A549 (cell line): ENCODE measurements around the gene FKBP6. TPM values are rescaled to one million over a fixed set of nuclear protein-coding genes. Genes with fewer than 3 reads are reported as not detected.

Experiments
- ATAC-seq, 2 experiments: fragments of 200-7000 bp in 1 of 2; fragments of >200 bp in 1 of 2; cut with Nextera tagmentation in 1 of 2; cut with Tn5 transposase in 1 of 2; 3 replicates each; pipeline versions ENCODE4 v1.8.0 to v1.9.1; 2018 to 2020; ENCODE audit warnings: mild to moderate bottlenecking in 1 of 2, moderate library complexity in 1 of 2
- CTCF ChIA-PET: fragments of 300-600 bp; sonication (Branson Sonifier 250); formaldehyde crosslinking; extraction: SDS; loops from one replicate; lab custom pipeline; 2021; ENCODE audit warnings: antibody characterized with exemption, inconsistent platforms; lab: Yijun Ruan, JAX
- POLR2A ChIA-PET: fragments of 350-600 bp; formaldehyde crosslinking; extraction: SDS; loops from one replicate; lab custom pipeline; 2021; ENCODE audit warnings: antibody characterized with exemption, inconsistent platforms; lab: Yijun Ruan, JAX
- DNase-seq, 2 experiments: peaks; one replicate each; pipeline versions ENCODE4 v3.0.0 to v3.0.0-alpha.2; 2011 to 2016; ENCODE audit warnings: low read depth in 1 of 2, low spot score in 1 of 2
- FAIRE-seq: peaks from 2 replicates; lab custom pipeline; 2011; peaks lifted over from hg19 to GRCh38; lab: Jason Lieb, UNC
- H3K27ac ChIP-seq, 2 experiments: fragments of >200 bp; sonication (Bioruptor Twin); formaldehyde crosslinking; 3 replicates each; pipeline ENCODE4 v1.5.1; 2016 to 2017
- H3K4me1 ChIP-seq: fragments of >200 bp; sonication (Bioruptor Twin); formaldehyde crosslinking; 3 replicates; pipeline ENCODE4 v1.6.1; 2016
- H3K4me2 ChIP-seq: fragments of >200 bp; sonication (Bioruptor Twin); formaldehyde crosslinking; 3 replicates; pipeline ENCODE4 v1.6.1; 2016
- H3K4me3 ChIP-seq: fragments of >200 bp; sonication (Bioruptor Twin); formaldehyde crosslinking; 3 replicates; pipeline ENCODE4 v1.5.1; 2016
- H3K9me3 ChIP-seq: fragments of >200 bp; sonication (Bioruptor Twin); formaldehyde crosslinking; 3 replicates; pipeline ENCODE4 v1.6.1; 2016
- BHLHE40 ChIP-seq: IDR thresholded peaks from 2 replicates; pipeline ENCODE4 v1.6.1; 2012; ENCODE audit warnings: low read depth, low read length, inconsistent platforms
- CBX2 ChIP-seq: fragments of 200-600 bp; sonication (generic); IDR thresholded peaks from 2 replicates; pipeline ENCODE4 v1.6.1; 2016; ENCODE audit warnings: low read depth, mild to moderate bottlenecking, borderline replicate concordance
- CBX8 ChIP-seq: fragments of 200-600 bp; sonication (generic); IDR thresholded peaks from 2 replicates; pipeline ENCODE4 v1.6.1; 2016
- CHD2 ChIP-seq: fragments of 150-350 bp; IDR thresholded peaks from 2 replicates; pipeline ENCODE4 v1.6.1; 2014; ENCODE audit warnings: low read length; ENCODE audit not compliant: partially characterized antibody
- CHD4 ChIP-seq: fragments of 200-600 bp; sonication (generic); IDR thresholded peaks from 2 replicates; pipeline ENCODE4 v1.6.1; 2016; ENCODE audit warnings: antibody characterized with exemption, mild to moderate bottlenecking, borderline replicate concordance
- EHF ChIP-seq: fragments of 250-450 bp; sonication (Bioruptor Pico); IDR thresholded peaks from 2 replicates; pipeline ENCODE4 v1.5.0; 2020; ENCODE audit warnings: mild to moderate bottlenecking
- FOXS1 ChIP-seq: fragments of 250-450 bp; sonication (Bioruptor Pico); IDR thresholded peaks from 2 replicates; pipeline ENCODE4 v1.5.0; 2020; ENCODE audit warnings: mild to moderate bottlenecking, moderate library complexity
- HDAC2 ChIP-seq: fragments of 200-600 bp; sonication (generic); IDR thresholded peaks from 2 replicates; pipeline ENCODE4 v1.6.1; 2016
- HEYL ChIP-seq: fragments of 250-450 bp; sonication (Bioruptor Pico); IDR thresholded peaks from 2 replicates; pipeline ENCODE4 v1.8.0; 2021; ENCODE audit warnings: mild to moderate bottlenecking, moderate library complexity
- HOXA7 ChIP-seq: fragments of 250-450 bp; sonication (Bioruptor Pico); IDR thresholded peaks from 2 replicates; pipeline ENCODE4 v1.5.0; 2020; ENCODE audit warnings: mild to moderate bottlenecking, moderate library complexity
- HOXB5 ChIP-seq: fragments of 250-450 bp; sonication (Bioruptor Pico); IDR thresholded peaks from 2 replicates; pipeline ENCODE4 v1.5.0; 2020; ENCODE audit warnings: mild to moderate bottlenecking, moderate library complexity
- KDM1A ChIP-seq: fragments of 200-600 bp; sonication (generic); IDR thresholded peaks from 2 replicates; pipeline ENCODE4 v1.6.1; 2016; ENCODE audit warnings: low read depth, mild to moderate bottlenecking
- MAFK ChIP-seq: fragments of 450-650 bp; IDR thresholded peaks from 2 replicates; pipeline ENCODE4 v1.6.1; 2014; ENCODE audit not compliant: partially characterized antibody
- MAZ ChIP-seq: fragments of 150-350 bp; IDR thresholded peaks from 2 replicates; pipeline ENCODE4 v1.6.1; 2014; ENCODE audit warnings: antibody characterized with exemption, low read depth, low read length, borderline replicate concordance
- MYC ChIP-seq: IDR thresholded peaks from 2 replicates; pipeline ENCODE4 v1.6.1; 2012; ENCODE audit warnings: mild to moderate bottlenecking, inconsistent platforms, low read length, improper control_type of control experiment, borderline replicate concordance
- NPAS2 ChIP-seq: fragments of 250-450 bp; sonication (Bioruptor Pico); IDR thresholded peaks from 2 replicates; pipeline ENCODE4 v1.8.0; 2022; ENCODE audit warnings: mild to moderate bottlenecking, moderate library complexity, borderline replicate concordance
- POLR2AphosphoS2 ChIP-seq: conservative IDR thresholded peaks from 2 replicates; pipeline ENCODE4 v1.6.1; 2012; ENCODE audit warnings: low read length, improper control_type of control experiment, inconsistent platforms
- RAD21 ChIP-seq, 2 experiments: fragments of >200 bp in 1 of 2; sonication (Bioruptor Twin) in 1 of 2; formaldehyde crosslinking in 1 of 2; IDR thresholded peaks in 1 of 2; conservative IDR thresholded peaks in 1 of 2; 2 replicates in 1 of 2; 3 replicates in 1 of 2; pipeline ENCODE4 v1.6.1; 2012 to 2018; ENCODE audit warnings: inconsistent platforms in 1 of 2
- RARB ChIP-seq: fragments of 250-450 bp; sonication (Bioruptor Pico); IDR thresholded peaks from 2 replicates; pipeline ENCODE4 v1.8.0; 2021; ENCODE audit warnings: mild to moderate bottlenecking, moderate library complexity
- RCOR1 ChIP-seq: fragments of 150-350 bp; IDR thresholded peaks from 2 replicates; pipeline ENCODE4 v1.6.1; 2014; ENCODE audit warnings: antibody characterized with exemption, low read length, low read depth
- RFX5 ChIP-seq: fragments of 450-650 bp; IDR thresholded peaks from 2 replicates; pipeline ENCODE4 v1.7.1; 2014; ENCODE audit warnings: antibody characterized with exemption, mild to moderate bottlenecking, moderate library complexity
- RNF2 ChIP-seq: fragments of 200-600 bp; sonication (generic); IDR thresholded peaks from 2 replicates; pipeline ENCODE4 v1.6.1; 2016; ENCODE audit warnings: low read depth, mild to moderate bottlenecking, antibody characterized with exemption, moderate library complexity, borderline replicate concordance
- SREBF2 ChIP-seq: fragments of 450-650 bp; IDR thresholded peaks from 2 replicates; pipeline ENCODE4 v1.6.1; 2014; ENCODE audit warnings: mild to moderate bottlenecking, moderate library complexity
- TFCP2L1 ChIP-seq: fragments of 250-450 bp; sonication (Bioruptor Pico); IDR thresholded peaks from 2 replicates; pipeline ENCODE4 v1.5.0; 2021; ENCODE audit warnings: mild to moderate bottlenecking
- TP53 ChIP-seq: fragments of 250-450 bp; sonication (Bioruptor Pico); IDR thresholded peaks from 2 replicates; pipeline ENCODE4 v1.5.0; 2021; ENCODE audit warnings: mild to moderate bottlenecking, moderate library complexity
- ZFP36 ChIP-seq: fragments of 450-650 bp; IDR thresholded peaks from 2 replicates; pipeline ENCODE4 v1.6.1; 2014; ENCODE audit warnings: borderline replicate concordance; ENCODE audit not compliant: partially characterized antibody
- ZSCAN20 ChIP-seq: fragments of 250-450 bp; sonication (Bioruptor Pico); IDR thresholded peaks from 2 replicates; pipeline ENCODE4 v1.8.0; 2022; ENCODE audit warnings: mild to moderate bottlenecking, moderate library complexity
- WGBS: methylation state at CpG from one replicate; pipeline ENCODE4 v1.1.6; 2017; ENCODE audit errors: missing lambda C conversion rate; 5-methylcytosine and 5-hydroxymethylcytosine counted together
- polyA plus RNA-seq, 4 experiments: library from polyadenylated mRNA; depleted of rRNA in 3 of 4; stranded (reverse); fragments of >200 nt; fragmentation: RNase III in 1 of 4; extraction: RNeasy Plus Mini Kit Qiagen cat#74134 plus additional on column Dnase treatment in 1 of 4; gene quantifications; 2 replicates in 3 of 4; 3 replicates in 1 of 4; pipeline ENCODE4 v1.2.3, GENCODE V29; 2011 to 2017
- TF ChIP-seq, protein P1 (sequence below): fragments of 450-650 bp; IDR thresholded peaks from 2 replicates; pipeline ENCODE4 v1.6.1; 2014; ENCODE audit warnings: antibody characterized with exemption
- TF ChIP-seq, protein P2 (sequence below): fragments of 250-450 bp; sonication (Bioruptor Pico); IDR thresholded peaks from 2 replicates; pipeline ENCODE4 v1.5.0; 2020; ENCODE audit warnings: low read depth, mild to moderate bottlenecking, moderate library complexity
- TF ChIP-seq, protein P3 (sequence below): fragments of 250-450 bp; sonication (Bioruptor Pico); IDR thresholded peaks from 2 replicates; pipeline ENCODE4 v1.5.0; 2021; ENCODE audit warnings: mild to moderate bottlenecking, moderate library complexity, borderline replicate concordance
- TF ChIP-seq, protein P4 (sequence below): fragments of >200 bp; sonication (Bioruptor Twin); formaldehyde crosslinking; IDR thresholded peaks from 2 replicates; pipeline ENCODE4 v1.6.1; 2016
- TF ChIP-seq, protein P5 (sequence below): fragments of >200 bp; sonication (Bioruptor Twin); formaldehyde crosslinking; IDR thresholded peaks from 3 replicates; pipeline ENCODE4 v1.6.1; 2016
- TF ChIP-seq, protein P6 (sequence below): IDR thresholded peaks from 2 replicates; pipeline ENCODE4 v1.6.1; 2012

The FKBP6 gene
- polyA plus RNA-seq, 2 of the 4 experiments (the other 2 are of a cell fraction): 0.04 TPM; not detected in 1

DNA sequence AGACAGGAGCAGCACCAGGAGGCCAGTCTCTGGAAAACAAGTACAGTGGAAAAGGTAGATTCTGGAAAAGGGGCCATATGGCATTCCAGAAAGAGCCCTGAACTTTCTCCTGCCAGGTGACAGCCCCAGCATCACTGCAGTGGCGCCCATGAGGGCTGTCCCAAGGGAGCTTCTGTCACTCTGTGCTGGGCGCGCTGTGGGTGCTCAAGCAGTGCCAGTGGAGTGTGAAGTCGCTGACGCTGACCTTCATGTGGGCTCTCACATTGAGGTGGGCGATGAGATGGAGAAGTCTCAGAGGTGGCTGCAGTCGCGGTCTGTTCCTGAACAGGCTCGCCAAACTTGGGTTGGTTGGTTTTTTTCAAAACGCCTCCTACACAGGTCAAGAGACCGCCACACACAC is 38.2 kb downstream of the FKBP6 start:
- Histone ChIP-seq H3K4me2 (no peak overlapping the region), H3K4me3 (no peak overlapping the region), H3K4me1 (no peaks in the 10 kb centered on the region), H3K27ac (no peak overlapping the region), H3K9me3 (no peaks in the 10 kb centered on the region)
- no peak for TF ChIP-seq HOXB5 (CRISPR knock-in tag)
- no peak for TF ChIP-seq TFCP2L1 (CRISPR knock-in tag)
- TF ChIP-seq KDM1A: no peak
- no peak for TF ChIP-seq POLR2AphosphoS2
- TF ChIP-seq ZSCAN20: no peak
- no peak for TF ChIP-seq FOXS1 (CRISPR knock-in tag)
- no peak for TF ChIP-seq CHD2
- no peak for TF ChIP-seq RCOR1
- TF ChIP-seq, protein P1, sequence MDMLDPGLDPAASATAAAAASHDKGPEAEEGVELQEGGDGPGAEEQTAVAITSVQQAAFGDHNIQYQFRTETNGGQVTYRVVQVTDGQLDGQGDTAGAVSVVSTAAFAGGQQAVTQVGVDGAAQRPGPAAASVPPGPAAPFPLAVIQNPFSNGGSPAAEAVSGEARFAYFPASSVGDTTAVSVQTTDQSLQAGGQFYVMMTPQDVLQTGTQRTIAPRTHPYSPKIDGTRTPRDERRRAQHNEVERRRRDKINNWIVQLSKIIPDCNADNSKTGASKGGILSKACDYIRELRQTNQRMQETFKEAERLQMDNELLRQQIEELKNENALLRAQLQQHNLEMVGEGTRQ: no peak
- TF ChIP-seq RAD21 (conservative IDR thresholded peaks at IDR 0.05 in 1 of 2, IDR thresholded peaks at IDR 0.05 in 1 of 2): no peak
- TF ChIP-seq HDAC2: no peak
- no peak for TF ChIP-seq MAFK
- TF ChIP-seq HOXA7: no peak
- TF ChIP-seq RFX5: no peak
- no peak for TF ChIP-seq NPAS2 (CRISPR knock-in tag)
- TF ChIP-seq CBX2: no peak
- TF ChIP-seq RNF2: no peak
- TF ChIP-seq, protein P2, sequence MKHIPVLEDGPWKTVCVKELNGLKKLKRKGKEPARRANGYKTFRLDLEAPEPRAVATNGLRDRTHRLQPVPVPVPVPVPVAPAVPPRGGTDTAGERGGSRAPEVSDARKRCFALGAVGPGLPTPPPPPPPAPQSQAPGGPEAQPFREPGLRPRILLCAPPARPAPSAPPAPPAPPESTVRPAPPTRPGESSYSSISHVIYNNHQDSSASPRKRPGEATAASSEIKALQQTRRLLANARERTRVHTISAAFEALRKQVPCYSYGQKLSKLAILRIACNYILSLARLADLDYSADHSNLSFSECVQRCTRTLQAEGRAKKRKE (CRISPR knock-in tag): no peak
- no peak for TF ChIP-seq MAZ
- POLR2A ChIA-PET: no interaction called here
- no peak for FAIRE-seq
- no peak for ATAC-seq
- DNase-seq: no peak
- CTCF ChIA-PET: interaction anchor here (0.9 to 1.3 kb wide), 2 partner anchors 20 to 23 kb away, joined by 3 read pairs; no protein-coding TSS in a partner anchor
- WGBS: 75% methylated on average over 11 of the region's 11 CpGs

DNA sequence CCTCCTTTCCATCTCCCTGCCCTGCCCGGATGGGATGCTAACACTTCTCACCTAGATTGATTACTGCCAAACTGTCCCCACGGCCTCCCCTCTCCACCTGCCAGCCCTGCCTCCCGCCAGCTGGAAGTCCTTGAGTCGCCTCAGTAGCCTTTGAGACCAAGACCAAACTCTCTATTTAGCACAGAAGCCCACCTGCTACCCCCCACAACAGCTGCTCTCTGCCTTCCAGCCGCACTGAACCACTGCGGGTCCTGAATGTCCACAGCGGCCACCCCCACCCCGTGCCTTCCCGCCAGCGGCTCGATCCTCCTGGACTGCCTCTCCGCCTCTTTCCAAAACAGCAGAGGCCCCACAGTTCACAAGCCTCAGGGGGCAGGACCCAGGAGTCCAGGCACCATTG is 39.0 kb downstream of the FKBP6 start:
- CTCF ChIA-PET: interaction anchor here (1.2 to 1.3 kb wide), 2 partner anchors 9 to 19 kb away, joined by 3 read pairs; no protein-coding TSS in a partner anchor
- Histone ChIP-seq H3K4me3 (no peak overlapping the region), H3K4me2 (no peak overlapping the region), H3K4me1 (no peaks in the 10 kb centered on the region), H3K27ac (no peak overlapping the region), H3K9me3 (no peaks in the 10 kb centered on the region)
- 79% methylated on average over 10 of the region's 12 CpGs for WGBS
- ATAC-seq (no peak), FAIRE-seq (no peak), DNase-seq (no peak)
- POLR2A ChIA-PET: no interaction called here
- TF ChIP-seq, protein P3, sequence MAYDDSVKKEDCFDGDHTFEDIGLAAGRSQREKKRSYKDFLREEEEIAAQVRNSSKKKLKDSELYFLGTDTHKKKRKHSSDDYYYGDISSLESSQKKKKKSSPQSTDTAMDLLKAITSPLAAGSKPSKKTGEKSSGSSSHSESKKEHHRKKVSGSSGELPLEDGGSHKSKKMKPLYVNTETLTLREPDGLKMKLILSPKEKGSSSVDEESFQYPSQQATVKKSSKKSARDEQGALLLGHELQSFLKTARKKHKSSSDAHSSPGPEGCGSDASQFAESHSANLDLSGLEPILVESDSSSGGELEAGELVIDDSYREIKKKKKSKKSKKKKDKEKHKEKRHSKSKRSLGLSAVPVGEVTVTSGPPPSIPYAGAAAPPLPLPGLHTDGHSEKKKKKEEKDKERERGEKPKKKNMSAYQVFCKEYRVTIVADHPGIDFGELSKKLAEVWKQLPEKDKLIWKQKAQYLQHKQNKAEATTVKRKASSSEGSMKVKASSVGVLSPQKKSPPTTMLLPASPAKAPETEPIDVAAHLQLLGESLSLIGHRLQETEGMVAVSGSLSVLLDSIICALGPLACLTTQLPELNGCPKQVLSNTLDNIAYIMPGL (CRISPR knock-in tag): no peak
- no peak for TF ChIP-seq TP53 (CRISPR knock-in tag)
- no peak for TF ChIP-seq RAD21 (conservative IDR thresholded peaks at IDR 0.05 in 1 of 2, IDR thresholded peaks at IDR 0.05 in 1 of 2)
- no peak for TF ChIP-seq BHLHE40
- TF ChIP-seq, protein P4, sequence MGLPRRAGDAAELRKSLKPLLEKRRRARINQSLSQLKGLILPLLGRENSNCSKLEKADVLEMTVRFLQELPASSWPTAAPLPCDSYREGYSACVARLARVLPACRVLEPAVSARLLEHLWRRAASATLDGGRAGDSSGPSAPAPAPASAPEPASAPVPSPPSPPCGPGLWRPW: no peak
- TF ChIP-seq RARB (CRISPR knock-in tag): no peak
- TF ChIP-seq FOXS1 (CRISPR knock-in tag): no peak
- TF ChIP-seq, protein P2 (CRISPR knock-in tag): no peak
- TF ChIP-seq, protein P5, sequence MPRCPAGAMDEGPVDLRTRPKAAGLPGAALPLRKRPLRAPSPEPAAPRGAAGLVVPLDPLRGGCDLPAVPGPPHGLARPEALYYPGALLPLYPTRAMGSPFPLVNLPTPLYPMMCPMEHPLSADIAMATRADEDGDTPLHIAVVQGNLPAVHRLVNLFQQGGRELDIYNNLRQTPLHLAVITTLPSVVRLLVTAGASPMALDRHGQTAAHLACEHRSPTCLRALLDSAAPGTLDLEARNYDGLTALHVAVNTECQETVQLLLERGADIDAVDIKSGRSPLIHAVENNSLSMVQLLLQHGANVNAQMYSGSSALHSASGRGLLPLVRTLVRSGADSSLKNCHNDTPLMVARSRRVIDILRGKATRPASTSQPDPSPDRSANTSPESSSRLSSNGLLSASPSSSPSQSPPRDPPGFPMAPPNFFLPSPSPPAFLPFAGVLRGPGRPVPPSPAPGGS: no peak
- no peak for TF ChIP-seq ZFP36
- no peak for TF ChIP-seq CHD4
- no peak for TF ChIP-seq CBX8
- TF ChIP-seq EHF (CRISPR knock-in tag): no peak
- TF ChIP-seq, protein P6, sequence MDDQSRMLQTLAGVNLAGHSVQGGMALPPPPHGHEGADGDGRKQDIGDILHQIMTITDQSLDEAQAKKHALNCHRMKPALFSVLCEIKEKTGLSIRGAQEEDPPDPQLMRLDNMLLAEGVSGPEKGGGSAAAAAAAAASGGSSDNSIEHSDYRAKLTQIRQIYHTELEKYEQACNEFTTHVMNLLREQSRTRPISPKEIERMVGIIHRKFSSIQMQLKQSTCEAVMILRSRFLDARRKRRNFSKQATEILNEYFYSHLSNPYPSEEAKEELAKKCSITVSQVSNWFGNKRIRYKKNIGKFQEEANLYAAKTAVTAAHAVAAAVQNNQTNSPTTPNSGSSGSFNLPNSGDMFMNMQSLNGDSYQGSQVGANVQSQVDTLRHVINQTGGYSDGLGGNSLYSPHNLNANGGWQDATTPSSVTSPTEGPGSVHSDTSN: no peak
- no peak for TF ChIP-seq HOXB5 (CRISPR knock-in tag)
- TF ChIP-seq MYC: no peak
- no peak for TF ChIP-seq SREBF2
- TF ChIP-seq ZSCAN20: no peak
- TF ChIP-seq HEYL: no peak
